B cell (primary cell): ENCODE measurements around the gene NSRP1. TPM values are rescaled to one million over a fixed set of nuclear protein-coding genes. Genes with fewer than 3 reads are reported as not detected.

Experiments used
- ATAC-seq: fragments of 200-7000 bp; cut with Tn5 transposase; one replicate; pipeline ENCODE4 v1.10.0; 2021; ENCODE audit warnings: low read depth, mild to moderate bottlenecking, moderate number of reproducible peaks, moderate library complexity
- CTCF ChIA-PET: fragments of 350-600 bp; sonication (Branson Sonifier 250); formaldehyde crosslinking; loops from one replicate; lab custom pipeline; 2021; ENCODE audit warnings: antibody characterized with exemption, inconsistent platforms; lab: Charles Lee
- POLR2A ChIA-PET: fragments of 350-600 bp; sonication (Branson Sonifier 250); formaldehyde crosslinking; loops from one replicate; lab custom pipeline; 2021; ENCODE audit warnings: antibody characterized with exemption; lab: Charles Lee
- DNase-seq: peaks from one replicate; pipeline ENCODE4 v3.0.0; 2013
- H2AFZ ChIP-seq: 2 replicates; pipeline ENCODE4 v1.6.1; 2012; ENCODE audit warnings: mild to moderate bottlenecking, low read depth, low read length; ENCODE audit not compliant: insufficient read depth, poor library complexity, severe bottlenecking
- H3K27ac ChIP-seq, 2 donors: 1 replicate in 1 of 2; 2 replicates in 1 of 2; pipeline ENCODE4 v1.5.1; 2012 to 2013; ENCODE audit warnings: low read length in 2 of 2, mild to moderate bottlenecking in 2 of 2, moderate library complexity in 1 of 2
- H3K27me3 ChIP-seq, 4 experiments: fragments of 200-600 bp in 1 of 4; sonication (generic) in 1 of 4; replicated peaks in 1 of 4; 1 replicate in 2 of 4; 2 replicates in 2 of 4; pipeline versions ENCODE4 v1.6.1 to v1.7.0; 2013 to 2016; ENCODE audit warnings: low read length in 3 of 4, mild to moderate bottlenecking in 2 of 4, mixed read lengths in 1 of 4, moderate library complexity in 1 of 4; ENCODE audit not compliant: insufficient read depth in 4 of 4, control insufficient read depth in 3 of 4; ENCODE audit errors: control extremely low read depth in 1 of 4
- H3K36me3 ChIP-seq, 2 experiments: replicated peaks in 1 of 2; 1 replicate in 1 of 2; 2 replicates in 1 of 2; pipeline versions ENCODE4 v1.6.1 to v1.7.1; 2013; ENCODE audit warnings: low read length in 1 of 2; ENCODE audit not compliant: insufficient read depth in 2 of 2, control insufficient read depth in 1 of 2; ENCODE audit errors: control extremely low read depth in 1 of 2, extremely low read depth in 1 of 2
- H3K4me1 ChIP-seq, 2 donors: fragments of 200-600 bp in 1 of 2; sonication (generic) in 1 of 2; 1 replicate in 1 of 2; 2 replicates in 1 of 2; pipeline versions ENCODE4 v1.5.1 to v1.6.1; 2013 to 2017; ENCODE audit warnings: low read length in 2 of 2; ENCODE audit not compliant: control insufficient read depth in 2 of 2, insufficient read depth in 2 of 2
- H3K4me2 ChIP-seq: replicated peaks from 2 replicates; pipeline ENCODE3; 2012; ENCODE audit warnings: mild to moderate bottlenecking, low read depth, low read length; ENCODE audit not compliant: poor library complexity, severe bottlenecking
- H3K4me3 ChIP-seq, 5 experiments: fragments of 200-600 bp in 1 of 5; sonication (generic) in 1 of 5; 1 replicate in 3 of 5; 2 replicates in 2 of 5; pipeline versions ENCODE4 v1.5.1 to v1.7.0; 2011 to 2016; ENCODE audit warnings: low read length in 4 of 5, mild to moderate bottlenecking in 4 of 5, low read depth in 2 of 5, control low read depth in 1 of 5, moderate library complexity in 1 of 5; ENCODE audit not compliant: insufficient read depth in 1 of 5; ENCODE audit errors: control extremely low read depth in 1 of 5, extremely low read depth in 1 of 5
- H3K79me2 ChIP-seq: fragments of 200-600 bp; sonication (generic); one replicate; pipeline ENCODE4 v1.6.0; 2016; ENCODE audit warnings: low read length; ENCODE audit not compliant: control insufficient read depth, insufficient read depth
- H3K9ac ChIP-seq: fragments of 200-600 bp; sonication (generic); 2 replicates; pipeline ENCODE4 v1.6.1; 2017; ENCODE audit warnings: mild to moderate bottlenecking, low read length, moderate library complexity
- H3K9me3 ChIP-seq, 3 donors: one replicate each; pipeline versions ENCODE4 v1.6.1 to v1.7.1; 2013; ENCODE audit warnings: low read length in 2 of 3; ENCODE audit not compliant: control insufficient read depth in 2 of 3, insufficient read depth in 1 of 3; ENCODE audit errors: control extremely low read depth in 1 of 3
- H4K20me1 ChIP-seq: 2 replicates; pipeline ENCODE4 v1.6.0; 2012; ENCODE audit warnings: mild to moderate bottlenecking, low read length; ENCODE audit not compliant: insufficient read depth, control insufficient read depth, poor library complexity, severe bottlenecking
- H3K27ac Mint-ChIP-seq: one replicate; pipeline ENCODE4 v1.8.0; 2021; ENCODE audit warnings: mixed read lengths
- H3K27me3 Mint-ChIP-seq: one replicate; pipeline ENCODE4 v1.8.0; 2021; ENCODE audit warnings: mixed read lengths
- H3K4me1 Mint-ChIP-seq: one replicate; pipeline ENCODE4 v1.8.0; 2021; ENCODE audit warnings: mixed read lengths
- H3K4me3 Mint-ChIP-seq: one replicate; pipeline ENCODE4 v1.8.0; 2021; ENCODE audit warnings: mixed read lengths
- H3K9me3 Mint-ChIP-seq: one replicate; pipeline ENCODE4 v1.8.0; 2022; ENCODE audit warnings: mixed read lengths; ENCODE audit not compliant: insufficient read depth
- CTCF ChIP-seq: fragments of 200-600 bp; IDR thresholded peaks from one replicate; pipeline ENCODE4 v1.8.0; 2022; ENCODE audit warnings: antibody characterized with exemption, mild to moderate bottlenecking
- EZH2 ChIP-seq: IDR thresholded peaks from 2 replicates; pipeline ENCODE4 v1.6.1; 2012; ENCODE audit warnings: borderline replicate concordance, low read depth, mild to moderate bottlenecking, moderate library complexity, low read length; ENCODE audit not compliant: insufficient read depth, poor library complexity, severe bottlenecking
- WGBS: methylation state at CpG from one replicate; pipeline ENCODE4 v1.1.5; 2013; ENCODE audit warnings: missing lambda C conversion rate; ENCODE audit not compliant: insufficient coverage; 5-methylcytosine and 5-hydroxymethylcytosine counted together
- intact Hi-C: fragments of 100-400 bp; cut with micrococcal nuclease; formaldehyde crosslinking; loops from one replicate; pipeline ENCODE4 v1.10.0; 2022
- polyA plus RNA-seq: library from polyadenylated mRNA; depleted of rRNA; stranded (reverse); fragments of >200 nt; gene quantifications from 2 replicates; pipeline ENCODE4 v1.2.3, GENCODE V29; 2012
- total RNA-seq, 2 donors: library from RNA; stranded (reverse); fragments of 120-200 nt in 1 of 2; gene quantifications; 1 replicate in 1 of 2; 2 replicates in 1 of 2; pipeline versions ENCODE4 v1.2.3 to v1.2.4, GENCODE V29; 2013 to 2022

NSRP1 gene
- total and polyA plus RNA-seq, 2 donors (not counting 1 experiment from before 2014, with no cell fraction given) = 11.2 to 46.2 TPM

- H3K9me3 Mint-ChIP-seq = no peaks in the 10 kb centered on the region
- no peaks in the 10 kb centered on the region for H3K36me3 ChIP-seq
- H4K20me1 ChIP-seq = no peaks in the 10 kb centered on the region
- POLR2A ChIA-PET = no interaction called here
- intact Hi-C loops = no loop called here
- H3K27ac ChIP-seq = no peak overlapping the region
- peaks cover 0 to 8% (median 7%) of the 10 kb centered on the region in 4 experiments for H3K27me3 ChIP-seq
- H3K27me3 Mint-ChIP-seq = peaks cover 12% of the 10 kb centered on the region
- peaks cover 12% of the 10 kb centered on the region for H3K4me1 Mint-ChIP-seq
- peak; percentile 40 for DNase-seq
- peaks cover 6 to 7% of the 10 kb centered on the region in 2 donors for H3K4me1 ChIP-seq
- H3K9ac ChIP-seq = no peak overlapping the region
- no peak overlapping the region for H3K4me3 Mint-ChIP-seq
- H2AFZ ChIP-seq = no peak overlapping the region
- TF ChIP-seq CTCF = peak; percentile 35
- TF ChIP-seq EZH2 = no peak
- no peak overlapping the region for H3K4me2 ChIP-seq
- CTCF ChIA-PET = interaction anchor here (0.7 to 13.5 kb wide), 14 partner anchors 10 to 516 kb away, joined by 3 to 124 read pairs (median 3); partner anchors contain the start of gene TMIGD1
- no peak overlapping the region for H3K4me3 ChIP-seq
- WGBS = 54% methylated on average over 2 of the region's 4 CpGs
- no peaks in the 10 kb centered on the region for H3K9me3 ChIP-seq
- peak overlapping the region; percentile 73 for H3K27ac Mint-ChIP-seq
- H3K79me2 ChIP-seq = no peaks in the 10 kb centered on the region
- peak; percentile 21 for ATAC-seq
Observed at GRCh38 chr17:30095507-30096244, 20.9 kb upstream of the NSRP1 start.
